IMR-90 (cell line): ENCODE measurements around the gene BGN. TPM values are rescaled to one million over a fixed set of nuclear protein-coding genes. Genes with fewer than 3 reads are reported as not detected.

Source experiments
- ATAC-seq: fragments of 200-7000 bp; cut with Tn5 transposase; 2 replicates; pipeline ENCODE4 v1.9.1; 2020; ENCODE audit warnings: low read depth, mild to moderate bottlenecking, moderate library complexity
- BruUV-seq: library from RNA; stranded (reverse); fragments of 400-500 nt; replicated peaks from 2 replicates; lab custom pipeline; 2021; lab: Mats Ljungman, UMichigan
- CTCF ChIA-PET: fragments of 300-600 bp; formaldehyde crosslinking; extraction: SDS; loops from one replicate; lab custom pipeline; 2021; ENCODE audit warnings: antibody characterized with exemption; lab: Yijun Ruan, JAX
- POLR2A ChIA-PET: fragments of 300-600 bp; sonication (Branson Sonifier 250); formaldehyde crosslinking; loops from one replicate; lab custom pipeline; 2022; ENCODE audit warnings: antibody characterized with exemption; ENCODE audit not compliant: unreplicated experiment; lab: Charles Lee
- DNase-seq: peaks from one replicate; pipeline ENCODE4 v3.0.0; 2013
- H2AFZ ChIP-seq: replicated peaks from 2 replicates; pipeline ENCODE3; 2013; ENCODE audit warnings: low read length, mild to moderate bottlenecking; ENCODE audit not compliant: poor library complexity
- H2AK5ac ChIP-seq: 2 replicates; pipeline ENCODE4 v1.6.1; 2013; ENCODE audit warnings: low read depth, low read length, inconsistent platforms
- H2AK9ac ChIP-seq: replicated peaks from 2 replicates; pipeline ENCODE3; 2013; ENCODE audit warnings: mild to moderate bottlenecking, low read depth, low read length, moderate library complexity; ENCODE audit not compliant: poor library complexity
- H2BK120ac ChIP-seq: 2 replicates; pipeline ENCODE4 v1.6.1; 2013; ENCODE audit warnings: low read depth, low read length, inconsistent platforms
- H2BK15ac ChIP-seq: 3 replicates; pipeline ENCODE4 v1.6.1; 2013; ENCODE audit warnings: low read depth, low read length, inconsistent platforms
- H2BK20ac ChIP-seq: 2 replicates; pipeline ENCODE4 v1.6.1; 2013; ENCODE audit warnings: low read depth, mild to moderate bottlenecking, inconsistent platforms, low read length, moderate library complexity
- H2BK5ac ChIP-seq: 2 replicates; pipeline ENCODE4 v1.6.1; 2013; ENCODE audit warnings: mild to moderate bottlenecking, low read depth, low read length, inconsistent platforms; ENCODE audit not compliant: poor library complexity, severe bottlenecking
- H3K14ac ChIP-seq: replicated peaks from 2 replicates; pipeline ENCODE4 v1.6.1; 2013; ENCODE audit warnings: low read depth, low read length, inconsistent platforms
- H3K18ac ChIP-seq: 2 replicates; pipeline ENCODE4 v1.6.1; 2013; ENCODE audit warnings: low read depth, low read length, control low read depth
- H3K23ac ChIP-seq: 2 replicates; pipeline ENCODE4 v1.6.1; 2013; ENCODE audit warnings: low read depth, low read length, inconsistent platforms
- H3K27ac ChIP-seq: 2 replicates; pipeline ENCODE4 v1.5.1; 2013; ENCODE audit warnings: mild to moderate bottlenecking, control low read depth, low read length; ENCODE audit not compliant: insufficient read depth
- H3K27me3 ChIP-seq: 2 replicates; pipeline ENCODE4 v1.6.1; 2013; ENCODE audit warnings: low read length; ENCODE audit not compliant: control insufficient read depth, insufficient read depth
- H3K36me3 ChIP-seq: 2 replicates; pipeline ENCODE4 v1.6.1; 2013; ENCODE audit warnings: low read length, mixed read lengths; ENCODE audit not compliant: control insufficient read depth, insufficient read depth
- H3K4ac ChIP-seq: 2 replicates; pipeline ENCODE4 v1.6.1; 2013; ENCODE audit warnings: low read depth, low read length, inconsistent platforms
- H3K4me1 ChIP-seq: 2 replicates; pipeline ENCODE4 v1.6.1; 2013; ENCODE audit warnings: low read length, mixed read lengths; ENCODE audit not compliant: control insufficient read depth, insufficient read depth
- H3K4me2 ChIP-seq: 2 replicates; pipeline ENCODE4 v1.6.1; 2013; ENCODE audit warnings: low read depth, mild to moderate bottlenecking, control low read depth, low read length, moderate library complexity
- H3K4me3 ChIP-seq: 2 replicates; pipeline ENCODE4 v1.5.1; 2013; ENCODE audit warnings: low read depth, mild to moderate bottlenecking, control low read depth, low read length, moderate library complexity; ENCODE audit not compliant: insufficient read depth
- H3K56ac ChIP-seq: 2 replicates; pipeline ENCODE4 v1.6.1; 2013; ENCODE audit warnings: low read length, inconsistent platforms; ENCODE audit not compliant: insufficient read depth; ENCODE audit errors: extremely low read depth
- H3K79me1 ChIP-seq, 2 experiments: 2 replicates each; pipeline ENCODE4 v1.6.1; 2013; ENCODE audit warnings: low read length in 2 of 2, inconsistent platforms in 1 of 2, low read depth in 1 of 2
- H3K9ac ChIP-seq: 2 replicates; pipeline ENCODE4 v1.6.1; 2013; ENCODE audit warnings: low read depth, low read length, control low read depth
- H3K9me1 ChIP-seq: 2 replicates; pipeline ENCODE4 v1.6.1; 2013; ENCODE audit warnings: low read length, inconsistent platforms; ENCODE audit not compliant: insufficient read depth
- H3K9me3 ChIP-seq: 2 replicates; pipeline ENCODE4 v1.6.1; 2013; ENCODE audit warnings: low read length; ENCODE audit not compliant: control insufficient read depth, insufficient read depth
- H4K20me1 ChIP-seq: 2 replicates; pipeline ENCODE4 v1.6.1; 2013; ENCODE audit warnings: low read length, inconsistent platforms; ENCODE audit not compliant: insufficient read depth
- H4K5ac ChIP-seq: 2 replicates; pipeline ENCODE4 v1.6.1; 2013; ENCODE audit warnings: mild to moderate bottlenecking, low read depth, low read length, control low read depth
- H4K8ac ChIP-seq, 2 experiments: 2 replicates each; pipeline ENCODE4 v1.6.1; 2013; ENCODE audit warnings: low read depth in 2 of 2, low read length in 2 of 2, control low read depth in 1 of 2, inconsistent platforms in 1 of 2
- H4K91ac ChIP-seq: 2 replicates; pipeline ENCODE4 v1.6.1; 2013; ENCODE audit warnings: low read depth, low read length, inconsistent platforms; ENCODE audit not compliant: insufficient read depth
- CEBPB ChIP-seq: IDR thresholded peaks from 2 replicates; pipeline ENCODE4 v1.6.1; 2012; ENCODE audit warnings: low read depth, low read length, improper control_type of control experiment
- POLR2A ChIP-seq: IDR thresholded peaks from 2 replicates; pipeline ENCODE4 v1.6.1; 2012; ENCODE audit warnings: mild to moderate bottlenecking, low read depth, low read length
- WGBS, 2 experiments: methylation state at CpG; one replicate each; pipeline versions ENCODE4 v1.1.5 to v1.1.7; 2013; ENCODE audit warnings: missing lambda C conversion rate in 2 of 2; ENCODE audit not compliant: insufficient read length in 1 of 2; ENCODE audit errors: extremely low coverage in 2 of 2; 5-methylcytosine and 5-hydroxymethylcytosine counted together
- dilution Hi-C: fragments of 300-500 bp; cut with HindIII; formaldehyde crosslinking; loops from one replicate; pipeline ENCODE4 v1.14.3; 2018; ENCODE audit warnings: low sequenced_read_pairs; ENCODE audit not compliant: unreplicated experiment
- in situ Hi-C: fragments of 300-500 bp; cut with MboI; formaldehyde crosslinking; loops from 3 replicates; pipeline ENCODE4 v1.14.3; 2019; ENCODE audit warnings: low sequenced_read_pairs, inconsistent platforms, mixed read lengths
- intact Hi-C: fragments of 100-400 bp; cut with micrococcal nuclease; formaldehyde crosslinking; loops from 2 replicates; pipeline ENCODE4 v1.10.0; 2022
- polyA plus RNA-seq, 3 experiments: library from polyadenylated mRNA; depleted of rRNA; stranded (reverse); fragments of >200 nt; gene quantifications; 2 replicates each; pipeline ENCODE4 v1.2.3, GENCODE V29; 2012; ENCODE audit warnings: low replicate concordance in 1 of 3
- total RNA-seq: library from RNA; depleted of rRNA; stranded (reverse); fragments of >200 nt; gene quantifications from 2 replicates; pipeline ENCODE4 v1.2.3, GENCODE V29; 2012

Gene BGN
- total and polyA plus RNA-seq, 2 of the 4 experiments (the other 2 are of a cell fraction): 11.3 to 298 TPM

GRCh38 chrX:153551135-153551534, 56.4 kb downstream of the BGN start:
- WGBS, 2 experiments: no CpG with 5 or more reads among the region's 5 CpGs
- H3K27ac ChIP-seq: no peak overlapping the region
- no peak overlapping the region for H2BK15ac ChIP-seq
- ATAC-seq (no peak), DNase-seq (peak; percentile 17)
- in situ Hi-C loops (no loop called here), dilution Hi-C loops (no loop called here), intact Hi-C loops (no loop called here)
- H2AK5ac ChIP-seq: no peak overlapping the region
- H3K14ac ChIP-seq: no peak overlapping the region
- no peaks in the 10 kb centered on the region for H3K9me1 ChIP-seq
- H4K8ac ChIP-seq: no peak overlapping the region
- no peak overlapping the region for H2BK5ac ChIP-seq
- no peak overlapping the region for H3K4me3 ChIP-seq
- H3K23ac ChIP-seq: no peak overlapping the region
- BruUV-seq: no TSS peak
- H3K9ac ChIP-seq: no peak overlapping the region
- no peak overlapping the region for H3K56ac ChIP-seq
- H4K91ac ChIP-seq: no peak overlapping the region
- H2BK120ac ChIP-seq: no peak overlapping the region
- H2BK20ac ChIP-seq: no peak overlapping the region
- no peaks in the 10 kb centered on the region for H4K20me1 ChIP-seq
- H3K27me3 ChIP-seq: peaks cover 9% of the 10 kb centered on the region; the same call in 1 of the 2 replicates
- H3K4me2 ChIP-seq: no peak overlapping the region
- H3K9me3 ChIP-seq: no peaks in the 10 kb centered on the region; the same call in 1 of the 2 replicates
- no peak overlapping the region for H2AFZ ChIP-seq
- POLR2A ChIA-PET: no interaction called here
- CTCF ChIA-PET: no interaction called here
- no peak overlapping the region for H3K18ac ChIP-seq
- peak; percentile 63 for TF ChIP-seq CEBPB
- no peak for TF ChIP-seq POLR2A
- H3K79me1 ChIP-seq: no peaks in the 10 kb centered on the region
- no peak overlapping the region for H2AK9ac ChIP-seq
- no peaks in the 10 kb centered on the region for H3K36me3 ChIP-seq
- H3K4ac ChIP-seq: no peak overlapping the region
- H3K4me1 ChIP-seq: no peaks in the 10 kb centered on the region
- H4K5ac ChIP-seq: no peak overlapping the region
